K562 (cell line): ENCODE measurements around the gene PRKG1. TPM values are rescaled to one million over a fixed set of nuclear protein-coding genes. Genes with fewer than 3 reads are reported as not detected.

Source experiments
- ATAC-seq: fragments of 200-7000 bp; cut with Tn5 transposase; 3 replicates; pipeline ENCODE4 v1.9.1; 2020; ENCODE audit warnings: moderate library complexity
- BruUV-seq: library from RNA; stranded (reverse); fragments of 400-500 nt; replicated peaks from 2 replicates; lab custom pipeline; 2021; lab: Mats Ljungman, UMichigan
- CTCF ChIA-PET: fragments of 300-600 bp; formaldehyde crosslinking; extraction: SDS; loops from one replicate; lab custom pipeline; 2021; ENCODE audit warnings: low intra/inter-chr PET ratio; lab: Yijun Ruan, JAX
- POLR2A ChIA-PET: fragments of 300-600, 350-650 bp; sonication (Branson Sonifier 250); formaldehyde crosslinking; extraction: SDS; loops from one replicate; lab custom pipeline; 2021; ENCODE audit warnings: antibody characterized with exemption, inconsistent platforms; lab: Yijun Ruan, JAX
- DNase-seq, 4 experiments: peaks; one replicate each; pipeline versions ENCODE4 v3.0.0 to v3.0.0-alpha.2; 2011 to 2018; ENCODE audit warnings: low spot score in 3 of 4, mixed read lengths in 3 of 4; ENCODE audit errors: extremely low read depth in 1 of 4
- FAIRE-seq: peaks from 2 replicates; lab custom pipeline; 2011; peaks lifted over from hg19 to GRCh38; lab: Jason Lieb, UNC
- H2AFZ ChIP-seq: 2 replicates; pipeline ENCODE4 v1.6.0; 2011; ENCODE audit warnings: low read depth, low read length, control low read depth, inconsistent platforms
- H3K27ac ChIP-seq: fragments of 200-600 bp; 3 replicates; pipeline ENCODE4 v1.8.0; 2011; ENCODE audit warnings: low read depth, mild to moderate bottlenecking, control low read depth, inconsistent platforms, low read length, moderate library complexity, mixed read lengths; ENCODE audit errors: extremely low read depth
- H3K27me3 ChIP-seq, 2 experiments: fragments of 300-600 bp in 1 of 2; 2 replicates in 1 of 2; 3 replicates in 1 of 2; pipeline versions ENCODE4 v1.6.0 to v1.8.0; 2011; ENCODE audit warnings: inconsistent platforms in 2 of 2, low read length in 2 of 2, mild to moderate bottlenecking in 1 of 2, mixed read lengths in 1 of 2, moderate library complexity in 1 of 2; ENCODE audit not compliant: control insufficient read depth in 2 of 2, insufficient read depth in 2 of 2
- H3K36me3 ChIP-seq: fragments of 300-600 bp; 3 replicates; pipeline ENCODE4 v1.8.0; 2011; ENCODE audit warnings: mild to moderate bottlenecking, low read length, inconsistent platforms; ENCODE audit not compliant: control insufficient read depth, insufficient read depth
- H3K4me1 ChIP-seq, 2 experiments: fragments of 200-600 bp in 1 of 2; replicated peaks in 1 of 2; 2 replicates in 1 of 2; 3 replicates in 1 of 2; pipeline versions ENCODE4 v1.5.1 to v1.8.0; 2011; ENCODE audit warnings: inconsistent platforms in 2 of 2, low read length in 2 of 2, mild to moderate bottlenecking in 1 of 2, mixed read lengths in 1 of 2, moderate library complexity in 1 of 2; ENCODE audit not compliant: control insufficient read depth in 2 of 2, insufficient read depth in 2 of 2
- H3K4me2 ChIP-seq: 2 replicates; pipeline ENCODE4 v1.6.1; 2011; ENCODE audit warnings: low read length, control low read depth, inconsistent platforms, mixed read lengths; ENCODE audit not compliant: insufficient read depth
- H3K4me3 ChIP-seq: fragments of 200-600 bp; sonication (generic), shearing (Covaris generic); 2 replicates; pipeline ENCODE4 v1.5.1; 2016; ENCODE audit warnings: control low read depth, inconsistent platforms
- H3K79me2 ChIP-seq: fragments of 200-600 bp; 3 replicates; pipeline ENCODE4 v1.8.0; 2011; ENCODE audit warnings: low read length, inconsistent platforms; ENCODE audit not compliant: control insufficient read depth, insufficient read depth
- H3K9ac ChIP-seq, 2 experiments: 2 replicates each; pipeline versions ENCODE4 v1.6.0 to v1.6.1; 2011; ENCODE audit warnings: low read depth in 2 of 2, low read length in 2 of 2, control low read depth in 1 of 2, inconsistent platforms in 1 of 2, mild to moderate bottlenecking in 1 of 2, mixed read lengths in 1 of 2; ENCODE audit not compliant: insufficient read depth in 1 of 2
- H3K9me1 ChIP-seq: one replicate; pipeline ENCODE4 v1.6.0; 2011; ENCODE audit warnings: inconsistent platforms, mild to moderate bottlenecking, low read length, moderate library complexity; ENCODE audit not compliant: control insufficient read depth, insufficient read depth
- H3K9me3 ChIP-seq: replicated peaks from 2 replicates; pipeline ENCODE4 v1.5.1; 2011; ENCODE audit warnings: low read depth, low read length, inconsistent platforms; ENCODE audit not compliant: control insufficient read depth, insufficient read depth
- H4K20me1 ChIP-seq: replicated peaks from 2 replicates; pipeline ENCODE4 v1.6.1; 2011; ENCODE audit warnings: low read length, inconsistent platforms, mixed read lengths; ENCODE audit not compliant: control insufficient read depth, insufficient read depth
- ARID1B ChIP-seq: fragments of 450-650 bp; IDR thresholded peaks from 2 replicates; pipeline ENCODE4 v1.6.1; 2016; ENCODE audit warnings: antibody characterized with exemption, mild to moderate bottlenecking, inconsistent platforms
- GTF2F1 ChIP-seq: IDR thresholded peaks from 2 replicates; pipeline ENCODE4 v1.6.1; 2011; ENCODE audit warnings: low read depth, low read length, improper control_type of control experiment
- PCBP1 ChIP-seq: fragments of 200-400 bp; formaldehyde crosslinking; IDR thresholded peaks from 2 replicates; pipeline ENCODE4 v1.6.1; 2018; ENCODE audit warnings: mild to moderate bottlenecking, low read depth, low read length; ENCODE audit not compliant: poor library complexity, severe bottlenecking
- RBM39 ChIP-seq: fragments of 200-400 bp; formaldehyde crosslinking; optimal IDR thresholded peaks from 2 replicates; pipeline ENCODE3; 2018; ENCODE audit warnings: low read depth, low read length
- RFX1 ChIP-seq: fragments of 450-650 bp; IDR thresholded peaks from 2 replicates; pipeline ENCODE4 v1.6.1; 2016; ENCODE audit warnings: mild to moderate bottlenecking, moderate library complexity
- RFX7 ChIP-seq: fragments of 250-450 bp; sonication (Bioruptor Pico); IDR thresholded peaks from 2 replicates; pipeline ENCODE4 v1.5.1; 2021; ENCODE audit warnings: mild to moderate bottlenecking
- SIX5 ChIP-seq, 2 experiments: IDR thresholded peaks; 2 replicates each; pipeline ENCODE4 v1.6.1; 2011; ENCODE audit warnings: low read length in 2 of 2, borderline replicate concordance in 1 of 2, low read depth in 1 of 2, mild to moderate bottlenecking in 1 of 2, moderate library complexity in 1 of 2; ENCODE audit not compliant: insufficient read depth in 1 of 2
- SMARCE1 ChIP-seq: fragments of 450-650 bp; IDR thresholded peaks from 2 replicates; pipeline ENCODE4 v1.7.1; 2016; ENCODE audit warnings: mild to moderate bottlenecking
- STAG1 ChIP-seq: sonication (generic); formaldehyde crosslinking; IDR thresholded peaks from 2 replicates; pipeline ENCODE4 v1.5.0; 2020; ENCODE audit warnings: missing genetic modification reagents, borderline replicate concordance
- ZNF77 ChIP-seq: fragments of 250-450 bp; sonication (Bioruptor Pico); IDR thresholded peaks from 2 replicates; pipeline ENCODE4 v1.5.0; 2020
- ZNF780A ChIP-seq: fragments of 250-450 bp; sonication (Bioruptor Pico); IDR thresholded peaks from 2 replicates; pipeline ENCODE4 v1.5.0; 2021; ENCODE audit warnings: mild to moderate bottlenecking
- WGBS: fragments of 100-300 bp; shearing (Covaris generic); methylation state at CpG from one replicate; pipeline ENCODE4 v1.1.6; 2016; ENCODE audit warnings: low coverage, mixed read lengths; ENCODE audit not compliant: insufficient coverage; ENCODE audit errors: missing lambda C conversion rate; 5-methylcytosine and 5-hydroxymethylcytosine counted together
- in situ Hi-C: fragments of 300-500 bp; cut with MboI; formaldehyde crosslinking; loops from 4 replicates; pipeline ENCODE4 v1.15.0; 2018; ENCODE audit warnings: inconsistent platforms, mixed read lengths
- intact Hi-C: fragments of 100-400 bp; cut with micrococcal nuclease; formaldehyde crosslinking; loops from 2 replicates; pipeline ENCODE4 v1.14.2; 2022
- polyA plus RNA-seq, 8 experiments: library from polyadenylated mRNA; depleted of rRNA in 4 of 8; stranded (reverse) in 5 of 8; unstranded in 3 of 8; fragments of >200 nt; fragmentation: Nextera tagmentation in 2 of 8; fragmentation: Illumina TruSeq in 1 of 8; extraction: Ambion mirVana in 2 of 8; extraction: Trizol in 1 of 8; gene quantifications; 2 replicates each; pipeline versions ENCODE4 v1.2.1 to v1.2.3, GENCODE V29; 2011 to 2014; ENCODE audit warnings: inconsistent platforms in 1 of 8, missing spikeins in 1 of 8
- total RNA-seq, 7 experiments: library from RNA; depleted of rRNA in 6 of 7; stranded (reverse); fragments of >200 nt in 6 of 7; fragmentation: Illumina TruSeq in 2 of 7; extraction: Trizol in 2 of 7; gene quantifications; 2 replicates each; pipeline versions ENCODE4 v1.2.1 to v1.2.3, GENCODE V29; 2011 to 2021; ENCODE audit warnings: low replicate concordance in 1 of 7
- TF ChIP-seq, protein P1 (sequence below): fragments of 450-650 bp; IDR thresholded peaks from 2 replicates; pipeline ENCODE4 v1.6.1; 2016; ENCODE audit warnings: missing biosample characterization, missing genetic modification characterization
- TF ChIP-seq, protein P2 (sequence below): fragments of 450-650 bp; formaldehyde crosslinking; IDR thresholded peaks from 2 replicates; pipeline ENCODE4 v1.4.0; 2022; ENCODE audit warnings: mild to moderate bottlenecking, moderate library complexity
- TF ChIP-seq, protein P3 (sequence below): sonication (generic); formaldehyde crosslinking; IDR thresholded peaks from 2 replicates; pipeline ENCODE4 v1.9.0; 2022; ENCODE audit warnings: mild to moderate bottlenecking, missing genetic modification reagents
- TF ChIP-seq, protein P4 (sequence below): fragments of 450-650 bp; IDR thresholded peaks from 2 replicates; pipeline ENCODE4 v1.6.1; 2016; ENCODE audit warnings: borderline replicate concordance

Gene PRKG1
- total and polyA plus RNA-seq, 9 of the 15 experiments (the other 6 are each of a cell fraction or from before 2014, with no cell fraction given), result 0.22 TPM; not detected in 8

DNA sequence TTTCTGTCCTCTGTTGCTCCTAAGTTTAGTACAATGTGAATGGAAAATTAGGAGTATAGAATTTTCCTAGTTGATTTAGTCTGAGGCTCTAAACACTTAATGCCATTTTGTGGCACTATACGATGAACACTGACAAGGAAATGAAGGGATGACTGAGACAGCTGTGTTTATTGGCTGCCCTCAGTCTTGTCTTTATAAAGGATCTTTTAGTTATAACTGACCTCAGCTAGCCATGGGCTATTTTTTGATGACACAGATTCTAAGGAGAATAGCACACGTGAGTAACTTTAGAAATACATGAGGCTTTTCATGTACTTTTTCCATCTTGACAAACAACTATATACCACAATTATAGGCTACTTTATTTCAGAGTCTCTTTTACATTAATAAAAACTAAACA lies 113.7 kb downstream of the PRKG1 start:
- in situ Hi-C loops (no loop called here), intact Hi-C loops (no loop called here)
- Histone ChIP-seq H3K9ac (no peak overlapping the region), H3K9me3 (no peaks in the 10 kb centered on the region), H4K20me1 (no peaks in the 10 kb centered on the region), H3K4me3 (no peak overlapping the region), H3K36me3 (no peaks in the 10 kb centered on the region), H3K27ac (no peak overlapping the region), H3K4me2 (no peak overlapping the region), H3K79me2 (no peaks in the 10 kb centered on the region), H2AFZ (no peak overlapping the region), H3K27me3 (no peaks in the 10 kb centered on the region), H3K4me1 (no peaks in the 10 kb centered on the region), H3K9me1 (no peaks in the 10 kb centered on the region)
- BruUV-seq, result no TSS peak
- DNase-seq (no peak), ATAC-seq (no peak), FAIRE-seq (no peak)
- ChIA-PET POLR2A (interaction anchor here (0.7 kb wide), 1 partner anchor 201 kb away, joined by 3 read pairs; no protein-coding TSS in a partner anchor), CTCF (no interaction called here)
- TF ChIP-seq RBM39 (no peak), GTF2F1 (no peak), SMARCE1 (no peak), ZNF780A (CRISPR knock-in tag) (no peak), ARID1B (no peak), SIX5 (IDR thresholded peaks at IDR 0.05; ENCODE audit: borderline replicate concordance in 1 of 2, insufficient read depth in 1 of 2, low read depth in 1 of 2, low read length in 2 of 2) (no peak), STAG1 (no peak), PCBP1 (no peak), RFX7 (CRISPR knock-in tag) (no peak), ZNF77 (CRISPR knock-in tag) (no peak), RFX1 (no peak)
- TF ChIP-seq, protein P1, sequence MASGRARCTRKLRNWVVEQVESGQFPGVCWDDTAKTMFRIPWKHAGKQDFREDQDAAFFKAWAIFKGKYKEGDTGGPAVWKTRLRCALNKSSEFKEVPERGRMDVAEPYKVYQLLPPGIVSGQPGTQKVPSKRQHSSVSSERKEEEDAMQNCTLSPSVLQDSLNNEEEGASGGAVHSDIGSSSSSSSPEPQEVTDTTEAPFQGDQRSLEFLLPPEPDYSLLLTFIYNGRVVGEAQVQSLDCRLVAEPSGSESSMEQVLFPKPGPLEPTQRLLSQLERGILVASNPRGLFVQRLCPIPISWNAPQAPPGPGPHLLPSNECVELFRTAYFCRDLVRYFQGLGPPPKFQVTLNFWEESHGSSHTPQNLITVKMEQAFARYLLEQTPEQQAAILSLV (tag), result no peak
- TF ChIP-seq, protein P2, sequence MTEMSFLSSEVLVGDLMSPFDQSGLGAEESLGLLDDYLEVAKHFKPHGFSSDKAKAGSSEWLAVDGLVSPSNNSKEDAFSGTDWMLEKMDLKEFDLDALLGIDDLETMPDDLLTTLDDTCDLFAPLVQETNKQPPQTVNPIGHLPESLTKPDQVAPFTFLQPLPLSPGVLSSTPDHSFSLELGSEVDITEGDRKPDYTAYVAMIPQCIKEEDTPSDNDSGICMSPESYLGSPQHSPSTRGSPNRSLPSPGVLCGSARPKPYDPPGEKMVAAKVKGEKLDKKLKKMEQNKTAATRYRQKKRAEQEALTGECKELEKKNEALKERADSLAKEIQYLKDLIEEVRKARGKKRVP (CRISPR knock-in tag), result no peak
- TF ChIP-seq, protein P3, sequence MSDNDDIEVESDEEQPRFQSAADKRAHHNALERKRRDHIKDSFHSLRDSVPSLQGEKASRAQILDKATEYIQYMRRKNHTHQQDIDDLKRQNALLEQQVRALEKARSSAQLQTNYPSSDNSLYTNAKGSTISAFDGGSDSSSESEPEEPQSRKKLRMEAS (CRISPR knock-in tag), result no peak
- TF ChIP-seq, protein P4, sequence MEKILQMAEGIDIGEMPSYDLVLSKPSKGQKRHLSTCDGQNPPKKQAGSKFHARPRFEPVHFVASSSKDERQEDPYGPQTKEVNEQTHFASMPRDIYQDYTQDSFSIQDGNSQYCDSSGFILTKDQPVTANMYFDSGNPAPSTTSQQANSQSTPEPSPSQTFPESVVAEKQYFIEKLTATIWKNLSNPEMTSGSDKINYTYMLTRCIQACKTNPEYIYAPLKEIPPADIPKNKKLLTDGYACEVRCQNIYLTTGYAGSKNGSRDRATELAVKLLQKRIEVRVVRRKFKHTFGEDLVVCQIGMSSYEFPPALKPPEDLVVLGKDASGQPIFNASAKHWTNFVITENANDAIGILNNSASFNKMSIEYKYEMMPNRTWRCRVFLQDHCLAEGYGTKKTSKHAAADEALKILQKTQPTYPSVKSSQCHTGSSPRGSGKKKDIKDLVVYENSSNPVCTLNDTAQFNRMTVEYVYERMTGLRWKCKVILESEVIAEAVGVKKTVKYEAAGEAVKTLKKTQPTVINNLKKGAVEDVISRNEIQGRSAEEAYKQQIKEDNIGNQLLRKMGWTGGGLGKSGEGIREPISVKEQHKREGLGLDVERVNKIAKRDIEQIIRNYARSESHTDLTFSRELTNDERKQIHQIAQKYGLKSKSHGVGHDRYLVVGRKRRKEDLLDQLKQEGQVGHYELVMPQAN, result no peak
- 0% methylated on average over 2 of the region's 2 CpGs for WGBS
